Parathyroid adenoma (tissue), 2 donors: Measurements from ENCODE around the gene SNAPC3.

Experiments used
- H2AFZ ChIP-seq: fragments of 300-600 bp; sonication (generic); one replicate; pipeline ENCODE4 v1.7.0; 2017; ENCODE audit warnings: antibody characterized with exemption, mild to moderate bottlenecking
- H3K27ac ChIP-seq: fragments of 300-600 bp; sonication (generic); one replicate; pipeline ENCODE4 v1.7.0; 2017
- H3K27me3 ChIP-seq: fragments of 300-600 bp; sonication (generic); one replicate; pipeline ENCODE4 v1.7.0; 2017; ENCODE audit warnings: low read length; ENCODE audit not compliant: control insufficient read depth, insufficient read depth
- H3K36me3 ChIP-seq: fragments of 300-600 bp; sonication (generic); one replicate; pipeline ENCODE4 v1.7.0; 2017; ENCODE audit warnings: low read length; ENCODE audit not compliant: control insufficient read depth, insufficient read depth
- H3K4me1 ChIP-seq: fragments of 300-600 bp; sonication (generic); one replicate; pipeline ENCODE4 v1.7.0; 2017; ENCODE audit warnings: control low read depth
- H3K4me2 ChIP-seq: fragments of 300-600 bp; sonication (generic); one replicate; pipeline ENCODE4 v1.7.0; 2017; ENCODE audit warnings: low read length
- H3K4me3 ChIP-seq: fragments of 300-600 bp; sonication (generic); one replicate; pipeline ENCODE4 v1.7.0; 2017; ENCODE audit warnings: low read depth, low read length
- H3K79me2 ChIP-seq: fragments of 300-600 bp; sonication (generic); one replicate; pipeline ENCODE4 v1.7.0; 2017; ENCODE audit warnings: control low read depth
- H3K9ac ChIP-seq: fragments of 300-600 bp; sonication (generic); one replicate; pipeline ENCODE4 v1.7.0; 2017; ENCODE audit warnings: mild to moderate bottlenecking
- H3K9me3 ChIP-seq: fragments of 300-600 bp; sonication (generic); one replicate; pipeline ENCODE4 v1.7.0; 2017; ENCODE audit warnings: low read length; ENCODE audit not compliant: control insufficient read depth
- TF ChIP-seq, protein P1 (sequence below): fragments of 300-600 bp; sonication (generic); IDR thresholded peaks from one replicate; pipeline ENCODE4 v1.7.0; 2017; ENCODE audit warnings: antibody characterized with exemption, mild to moderate bottlenecking
- donor health status: primary hyperparathyroidism.

Gene SNAPC3

DNA sequence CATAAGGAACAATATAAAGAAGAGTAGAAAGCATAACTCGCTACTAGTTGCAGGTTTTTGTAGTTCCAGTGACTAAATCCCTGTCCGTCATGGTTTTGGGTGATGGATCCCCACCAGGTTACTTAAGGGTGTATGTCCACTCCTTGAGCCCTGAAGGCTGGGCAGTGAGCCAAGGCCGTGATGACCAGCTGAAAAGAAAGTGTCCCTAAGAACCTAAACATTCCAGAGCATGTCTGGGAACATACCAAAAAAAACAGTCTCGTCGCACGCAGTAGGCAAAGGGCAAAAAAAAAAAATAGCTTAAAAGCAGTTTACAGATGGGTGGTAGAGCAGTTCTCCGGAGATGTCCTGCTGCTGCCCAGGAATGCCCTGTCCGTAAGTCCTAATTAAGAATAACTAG, 21.4 kb upstream of the SNAPC3 start:
- Histone ChIP-seq H3K4me2 (no peak overlapping the region), H2AFZ (no peak overlapping the region), H3K4me1 (no peaks in the 10 kb centered on the region), H3K9ac (no peak overlapping the region), H3K4me3 (no peak overlapping the region), H3K79me2 (no peaks in the 10 kb centered on the region), H3K27me3 (no peaks in the 10 kb centered on the region), H3K36me3 (no peaks in the 10 kb centered on the region), H3K27ac (no peak overlapping the region), H3K9me3 (no peaks in the 10 kb centered on the region)
- TF ChIP-seq, protein P1, sequence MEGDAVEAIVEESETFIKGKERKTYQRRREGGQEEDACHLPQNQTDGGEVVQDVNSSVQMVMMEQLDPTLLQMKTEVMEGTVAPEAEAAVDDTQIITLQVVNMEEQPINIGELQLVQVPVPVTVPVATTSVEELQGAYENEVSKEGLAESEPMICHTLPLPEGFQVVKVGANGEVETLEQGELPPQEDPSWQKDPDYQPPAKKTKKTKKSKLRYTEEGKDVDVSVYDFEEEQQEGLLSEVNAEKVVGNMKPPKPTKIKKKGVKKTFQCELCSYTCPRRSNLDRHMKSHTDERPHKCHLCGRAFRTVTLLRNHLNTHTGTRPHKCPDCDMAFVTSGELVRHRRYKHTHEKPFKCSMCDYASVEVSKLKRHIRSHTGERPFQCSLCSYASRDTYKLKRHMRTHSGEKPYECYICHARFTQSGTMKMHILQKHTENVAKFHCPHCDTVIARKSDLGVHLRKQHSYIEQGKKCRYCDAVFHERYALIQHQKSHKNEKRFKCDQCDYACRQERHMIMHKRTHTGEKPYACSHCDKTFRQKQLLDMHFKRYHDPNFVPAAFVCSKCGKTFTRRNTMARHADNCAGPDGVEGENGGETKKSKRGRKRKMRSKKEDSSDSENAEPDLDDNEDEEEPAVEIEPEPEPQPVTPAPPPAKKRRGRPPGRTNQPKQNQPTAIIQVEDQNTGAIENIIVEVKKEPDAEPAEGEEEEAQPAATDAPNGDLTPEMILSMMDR, result no peak

DNA sequence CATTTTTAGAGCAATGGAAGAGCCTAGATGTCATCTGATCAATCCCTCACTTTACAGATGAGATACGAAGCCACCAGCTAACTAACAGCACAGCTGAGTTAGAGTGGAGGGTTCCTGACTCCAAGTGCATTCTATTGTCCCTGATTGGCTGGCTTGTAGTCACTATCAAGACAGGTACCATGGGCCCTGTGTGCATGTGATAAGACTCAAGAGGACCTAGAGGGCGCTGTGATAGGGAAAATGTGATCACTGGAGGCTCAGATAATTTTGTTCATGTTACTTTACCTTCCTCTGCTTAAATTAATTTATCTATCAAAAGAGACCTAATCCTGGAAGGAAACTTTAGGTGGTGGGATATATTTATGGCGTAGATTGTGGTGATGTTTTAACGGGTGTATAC, 19.5 kb upstream of the SNAPC3 start:
- Histone ChIP-seq H3K9ac (no peak overlapping the region), H3K36me3 (no peaks in the 10 kb centered on the region), H3K9me3 (no peaks in the 10 kb centered on the region), H3K79me2 (no peaks in the 10 kb centered on the region), H3K4me1 (no peaks in the 10 kb centered on the region), H3K27me3 (no peaks in the 10 kb centered on the region), H3K4me3 (no peak overlapping the region), H2AFZ (no peak overlapping the region), H3K27ac (no peak overlapping the region), H3K4me2 (no peak overlapping the region)
- TF ChIP-seq, protein P1, result no peak

DNA sequence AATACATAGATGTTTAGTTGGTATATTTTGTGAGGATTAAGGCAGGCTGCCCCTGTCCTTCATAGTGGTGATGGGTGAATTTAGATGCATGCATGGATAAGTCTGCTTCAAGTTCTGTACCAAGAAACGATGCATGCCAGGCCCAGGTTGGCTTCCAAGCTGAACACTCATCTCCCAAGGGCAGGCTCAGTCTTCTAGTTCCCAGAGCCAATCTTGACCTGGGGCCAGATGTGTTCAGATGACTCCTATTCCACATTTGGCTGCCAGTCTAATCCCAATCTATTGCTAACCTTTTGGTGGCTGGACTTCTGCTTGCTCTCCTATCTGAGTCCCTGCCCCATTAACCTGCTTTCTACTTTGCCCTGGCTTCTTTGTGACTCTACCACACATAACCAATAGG, 18.5 kb upstream of the SNAPC3 start:
- Histone ChIP-seq H3K4me2 (no peak overlapping the region), H2AFZ (no peak overlapping the region)

DNA sequence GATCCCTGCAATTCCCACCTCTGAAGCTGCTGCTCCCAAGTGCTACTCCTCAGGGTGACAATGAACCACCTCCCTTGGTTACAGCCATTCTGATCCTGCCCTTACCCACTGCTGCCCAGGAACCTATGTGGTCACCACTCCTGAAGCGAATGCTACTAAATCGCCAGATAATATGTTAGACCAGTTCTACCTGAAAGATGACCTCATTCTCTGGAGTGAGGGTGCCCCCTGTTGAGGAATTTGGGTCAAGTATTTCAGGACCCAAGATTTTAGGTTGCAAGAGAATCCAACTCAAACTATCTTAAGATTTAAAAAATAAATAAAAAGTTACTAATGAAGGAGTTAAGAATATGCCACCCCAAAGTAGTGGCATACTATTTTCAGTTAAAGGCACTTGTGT, 5.8 kb upstream of the SNAPC3 start:
- Histone ChIP-seq H3K4me1 (no peaks in the 10 kb centered on the region), H3K27ac (no peak overlapping the region), H3K27me3 (no peaks in the 10 kb centered on the region), H3K9ac (no peak overlapping the region), H2AFZ (no peak overlapping the region), H3K4me2 (no peak overlapping the region), H3K9me3 (no peaks in the 10 kb centered on the region), H3K79me2 (no peaks in the 10 kb centered on the region), H3K36me3 (no peaks in the 10 kb centered on the region), H3K4me3 (no peak overlapping the region)
- TF ChIP-seq, protein P1, result peak; percentile 27

More for the DNA sequence above, 18.5 kb upstream of the SNAPC3 start:
- Histone ChIP-seq H3K27ac (no peak overlapping the region), H3K36me3 (no peaks in the 10 kb centered on the region), H3K79me2 (no peaks in the 10 kb centered on the region), H3K4me3 (no peak overlapping the region), H3K4me1 (no peaks in the 10 kb centered on the region), H3K9ac (no peak overlapping the region), H3K27me3 (no peaks in the 10 kb centered on the region), H3K9me3 (no peaks in the 10 kb centered on the region)
- TF ChIP-seq, protein P1, result no peak

DNA sequence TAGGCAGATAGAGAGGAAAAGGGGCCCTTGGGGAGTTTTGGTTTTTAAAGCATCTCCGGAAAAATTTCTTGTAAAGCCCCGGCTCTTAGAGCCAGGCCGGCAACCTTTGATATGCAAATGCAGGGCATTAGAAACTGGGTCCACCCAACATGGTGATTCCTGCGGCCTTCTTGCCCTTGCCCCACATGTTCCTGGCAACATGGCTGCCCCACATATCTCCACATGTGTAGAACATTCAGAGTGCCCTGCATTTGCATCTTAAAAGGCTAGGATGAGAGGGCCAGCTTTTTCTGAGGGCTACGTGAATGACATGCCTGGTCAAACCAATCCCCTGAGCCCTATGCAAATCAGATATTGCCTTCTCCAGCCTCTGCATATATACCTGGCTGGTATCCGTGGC, 5.0 kb upstream of the SNAPC3 start:
- Histone ChIP-seq H3K27ac (no peak overlapping the region), H3K4me3 (no peak overlapping the region), H2AFZ (no peak overlapping the region), H3K4me1 (no peaks in the 10 kb centered on the region), H3K4me2 (no peak overlapping the region), H3K27me3 (no peaks in the 10 kb centered on the region), H3K9ac (no peak overlapping the region), H3K36me3 (no peaks in the 10 kb centered on the region), H3K9me3 (no peaks in the 10 kb centered on the region), H3K79me2 (no peaks in the 10 kb centered on the region)
- TF ChIP-seq, protein P1, result no peak
